GM21825 (cell line): ENCODE data around the gene APOL5.

Source experiments
- ATAC-seq: cut with Tn5 transposase; IDR thresholded peaks from one replicate; pipeline ENCODE4 v1.9.1; 2021; ENCODE audit warnings: mild to moderate bottlenecking, moderate library complexity; ENCODE audit not compliant: unreplicated experiment

The APOL5 gene

GRCh38 chr22:35740616-35741015 is 22.9 kb downstream of the APOL5 start:
- ATAC-seq, result no peak

DNA sequence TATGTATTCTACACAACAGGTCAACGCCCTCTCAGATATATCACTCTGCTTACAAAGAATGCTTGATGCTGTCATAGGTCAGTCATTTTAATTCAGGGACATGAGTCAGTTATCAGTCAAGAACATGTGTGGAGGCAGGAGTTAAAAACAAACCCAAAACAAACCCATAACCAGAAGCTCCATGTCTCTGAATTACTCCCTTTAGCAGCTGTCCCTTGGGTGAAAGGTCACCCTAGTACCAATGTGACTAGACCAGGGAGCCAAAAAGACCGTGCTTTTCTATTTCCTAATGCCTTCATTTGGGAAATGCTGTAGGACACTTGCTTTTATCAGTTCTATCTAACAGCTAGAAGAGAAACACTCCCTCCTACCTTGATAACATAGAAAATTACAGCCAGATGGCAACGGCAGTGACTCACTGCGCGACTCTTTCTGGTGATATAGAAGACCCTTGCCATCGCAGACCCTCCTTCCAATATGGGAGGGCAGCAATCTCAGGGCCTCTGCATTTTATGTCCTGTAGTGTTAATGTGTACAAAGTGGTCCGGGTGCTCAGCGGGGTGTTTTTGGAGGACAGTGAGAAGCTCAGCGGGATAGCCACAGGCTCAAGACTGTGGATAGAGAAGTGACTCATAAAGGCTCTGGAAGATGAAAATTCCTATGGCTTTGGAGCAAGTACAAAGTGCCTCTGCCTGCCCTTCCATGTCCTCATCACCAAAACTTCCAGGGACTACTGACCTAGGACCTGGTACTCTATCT is 24.8 kb downstream of the APOL5 start:
- ATAC-seq, result no peak

- no peak for ATAC-seq
These were observed 25.7 kb downstream of the APOL5 start for GRCh38 chr22:35743326-35743860.

DNA sequence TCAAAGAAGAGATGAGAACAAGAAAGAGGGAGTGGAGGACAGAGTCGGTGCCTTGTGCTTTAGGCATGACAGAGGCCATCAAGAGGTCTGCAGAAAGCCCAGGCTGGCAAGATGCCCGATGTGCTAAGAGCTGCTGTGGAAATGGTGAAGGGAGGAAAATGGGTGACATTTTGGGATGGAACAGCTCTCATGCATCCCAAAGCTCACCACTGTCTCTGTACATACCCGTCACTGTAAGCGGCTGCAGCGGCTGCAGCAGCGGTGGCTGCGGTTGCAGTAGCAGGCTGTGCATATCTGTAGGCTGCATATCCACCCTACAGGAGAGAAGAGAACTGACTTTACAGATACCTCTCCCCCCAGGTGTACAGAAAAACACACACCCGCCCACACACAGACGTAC is 28.6 kb downstream of the APOL5 start:
- ATAC-seq, result no peak

GRCh38 chr22:35746946-35747703 is 29.5 kb downstream of the APOL5 start:
- ATAC-seq, result no peak

DNA sequence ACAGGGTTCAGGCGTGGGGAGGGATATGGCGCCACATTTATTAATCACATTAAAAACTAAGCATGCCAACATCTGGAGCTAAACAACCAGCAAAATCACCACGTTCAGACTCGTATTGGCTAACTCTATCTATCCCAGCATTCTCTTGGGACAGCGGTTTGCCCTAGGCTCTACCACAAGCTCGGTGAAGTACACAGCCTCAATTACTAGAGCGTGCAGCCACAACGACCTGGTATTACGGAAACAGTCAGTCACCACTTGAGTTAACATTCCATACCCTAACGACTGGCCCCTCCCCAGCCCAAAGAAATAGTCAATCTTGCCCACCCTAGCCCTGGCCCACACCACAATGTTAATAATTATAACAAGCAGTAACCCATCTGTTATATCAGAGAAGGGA is 32.1 kb downstream of the APOL5 start:
- ATAC-seq, result peak; percentile 78

DNA sequence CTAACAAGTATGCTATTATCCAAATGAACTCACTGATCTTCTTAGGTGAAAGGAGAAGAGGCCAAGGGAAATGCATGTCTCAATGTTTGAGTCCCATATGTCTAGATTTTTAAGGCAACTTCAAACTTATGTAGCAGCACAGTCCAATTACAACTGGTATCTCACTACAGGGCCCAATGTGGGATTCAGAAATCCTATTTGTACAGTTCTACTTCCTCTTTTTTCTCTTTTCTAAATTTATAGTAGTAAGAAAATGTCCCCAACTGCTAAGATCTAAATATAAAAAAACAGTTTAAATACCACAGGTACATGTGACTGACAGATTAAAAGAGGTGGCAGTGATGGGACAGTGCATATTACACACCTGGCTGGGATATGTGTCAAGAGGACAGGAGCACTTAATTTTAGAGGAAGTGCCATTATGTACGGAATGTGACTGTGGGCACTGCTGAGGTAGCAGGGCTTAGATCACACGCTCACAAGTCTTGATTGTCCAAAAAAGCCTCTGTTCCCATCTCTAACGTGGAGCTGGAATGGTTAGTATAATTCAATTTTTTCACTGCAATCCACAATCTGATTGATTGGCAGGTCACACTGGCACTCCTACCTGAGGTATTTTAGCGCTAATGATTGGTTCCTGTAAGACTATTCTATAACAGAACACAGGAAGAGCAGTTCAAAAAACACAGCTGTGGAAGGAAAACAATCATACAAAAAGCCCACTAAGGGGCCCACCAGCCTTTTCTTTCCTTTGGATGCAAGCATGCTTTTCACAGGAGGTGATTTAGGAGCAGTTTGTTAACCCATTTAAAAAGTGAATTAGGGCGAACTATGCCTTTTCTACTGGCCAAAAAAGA is 34.6 kb downstream of the APOL5 start:
- no peak for ATAC-seq

GRCh38 chr22:35752863-35753189 is 35.2 kb downstream of the APOL5 start:
- ATAC-seq, result no peak

DNA sequence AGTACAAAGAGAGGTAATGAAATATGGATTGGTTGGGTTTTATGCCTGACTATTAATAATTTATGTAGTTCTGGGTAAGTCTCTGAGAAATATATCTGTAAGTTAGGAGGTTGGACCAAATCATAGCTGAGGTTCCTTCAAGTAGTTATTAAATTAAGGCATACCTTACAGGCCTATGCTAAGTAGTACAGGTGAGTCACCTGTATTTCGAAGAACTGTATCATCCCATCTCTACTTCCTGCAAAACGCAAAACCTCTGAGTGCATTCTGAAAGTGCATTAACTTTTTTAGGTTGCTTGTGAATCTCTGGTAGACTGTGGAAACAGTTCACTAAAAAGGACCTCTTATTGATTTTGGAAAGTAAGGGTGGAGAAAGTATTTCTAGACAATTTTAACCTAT is 37.1 kb downstream of the APOL5 start:
- no peak for ATAC-seq

- no peak for ATAC-seq
These were observed 39.0 kb downstream of the APOL5 start for GRCh38 chr22:35756722-35757121.

DNA sequence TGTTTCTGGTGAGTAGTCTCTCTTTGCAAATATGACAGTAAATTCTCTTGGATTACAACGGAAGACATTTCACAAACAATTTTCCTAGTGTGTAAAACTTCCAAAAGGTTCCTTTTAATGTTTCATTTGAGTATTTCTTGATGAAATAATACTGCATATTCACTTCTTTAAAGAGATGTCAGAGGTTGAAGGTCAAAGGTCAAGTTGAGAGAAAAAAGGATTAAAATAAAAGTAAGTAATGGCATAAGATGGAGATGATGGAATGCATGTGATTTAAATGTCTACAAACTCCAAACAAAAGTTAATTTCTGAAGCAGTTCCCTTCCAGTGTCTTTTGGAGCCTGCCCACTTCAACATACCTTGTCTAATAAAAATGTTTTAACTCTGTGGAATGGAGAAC is 40.7 kb downstream of the APOL5 start:
- no peak for ATAC-seq

- no peak for ATAC-seq
These were observed 43.4 kb downstream of the APOL5 start for GRCh38 chr22:35761037-35761436.

DNA sequence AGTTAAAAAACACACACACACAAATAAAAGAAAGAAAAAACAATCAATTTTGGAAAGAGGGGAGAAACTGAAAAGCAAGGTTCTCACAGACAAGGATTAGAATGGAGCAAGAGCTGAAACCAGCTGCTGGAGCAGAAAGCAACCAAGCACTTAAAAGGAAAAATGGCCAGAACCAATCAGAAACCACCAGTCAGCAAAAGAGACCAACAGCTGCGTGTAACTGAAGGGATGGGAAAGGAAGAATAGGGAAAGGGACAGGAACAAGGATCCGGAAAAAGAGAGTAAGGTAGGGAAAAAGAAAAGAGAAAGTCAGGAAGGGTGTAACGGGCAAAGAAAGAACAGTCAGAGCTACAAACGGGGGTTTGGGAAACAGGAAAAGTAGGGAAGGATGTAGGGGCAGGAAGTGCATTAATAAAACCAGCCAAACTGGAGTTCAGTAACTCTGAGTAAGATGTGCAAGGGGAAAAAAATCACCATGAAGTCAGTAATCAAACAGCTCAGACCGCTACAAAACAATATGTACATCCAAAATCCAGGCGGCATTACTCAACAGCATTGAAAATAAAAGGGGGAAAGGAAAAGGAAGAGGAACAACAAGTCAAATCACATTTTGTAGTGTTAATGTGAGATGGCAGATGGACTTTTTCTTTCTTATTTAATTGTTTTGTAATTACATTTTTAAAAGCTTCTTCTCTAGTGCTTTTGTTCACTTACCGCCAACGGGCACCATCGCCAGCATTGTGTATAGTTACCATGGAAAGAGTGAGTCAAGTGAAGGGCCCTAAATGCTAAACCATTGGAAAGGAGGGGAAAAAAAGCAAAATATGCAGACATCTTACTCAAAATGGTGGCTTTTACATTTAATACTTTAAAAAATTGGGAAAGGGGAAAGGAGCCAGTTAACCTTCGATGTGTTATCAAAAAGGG is 49.2 kb downstream of the APOL5 start:
- ATAC-seq, result no peak

GRCh38 chr22:35769974-35770373 is 52.3 kb downstream of the APOL5 start:
- ATAC-seq, result no peak

DNA sequence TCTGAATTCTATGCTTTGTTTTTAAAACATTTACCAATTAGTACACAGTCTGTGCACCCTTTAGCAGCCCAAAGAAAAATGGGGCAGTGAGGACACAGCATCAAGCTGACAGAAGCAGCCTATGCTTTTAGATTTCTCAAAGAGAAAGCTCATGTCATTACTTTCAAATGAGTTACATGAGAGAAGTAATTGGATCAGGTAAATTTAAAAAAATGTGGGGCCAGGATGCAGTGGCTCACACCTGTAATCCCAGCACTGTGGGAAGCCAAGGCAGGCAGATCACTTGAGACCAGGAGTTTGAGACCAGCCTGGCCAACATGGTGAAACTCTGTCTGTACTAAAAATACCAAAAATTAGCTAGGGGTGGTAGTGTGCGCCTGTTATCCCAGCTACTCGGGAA is 57.7 kb downstream of the APOL5 start:
- ATAC-seq, result no peak

DNA sequence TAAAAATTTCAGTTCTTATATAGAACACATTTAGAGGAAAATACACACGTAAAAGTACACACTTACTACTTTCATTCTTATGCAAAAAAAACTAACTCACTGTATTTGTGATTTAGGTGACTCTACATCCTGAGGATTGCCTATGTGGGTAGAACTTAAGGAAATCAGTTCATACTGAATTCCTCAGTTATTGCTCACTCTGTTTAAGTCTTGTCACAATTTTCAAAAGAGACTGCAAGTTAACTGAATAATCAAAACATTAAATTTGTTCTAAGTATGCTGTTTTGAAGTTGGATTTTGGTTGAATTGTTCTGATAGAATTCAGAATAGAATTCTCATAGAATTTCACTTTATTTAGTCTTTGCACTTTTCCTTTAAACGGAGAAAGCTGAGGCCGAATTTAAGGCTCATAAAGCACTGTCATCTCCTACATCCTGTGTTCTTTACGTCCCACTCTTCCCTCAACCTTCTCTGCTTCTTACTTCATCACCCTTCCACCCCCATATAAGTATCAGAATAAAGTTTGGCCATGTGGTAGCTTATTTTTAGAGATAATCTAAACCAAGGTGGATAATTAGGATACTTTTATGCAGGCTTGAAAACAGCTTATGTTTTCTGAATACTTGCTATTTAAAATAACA is 59.8 kb downstream of the APOL5 start:
- ATAC-seq, result no peak
